Activated T-cell treated with anti-CD3 and anti-CD28 coated beads, Interleukin-2, amount 50 U/mL, for 72 hours (primary cell): ENCODE data around the gene HDAC5. TPM values are rescaled to one million over a fixed set of nuclear protein-coding genes. Genes with fewer than 3 reads are reported as not detected.
A peak's percentile ranks its signal among the peaks of the same experiment; 100 is the strongest.

Experiments
- ATAC-seq, 2 donors: fragments of 150-1000 bp; cut with Tn5 transposase; replicated peaks in 1 of 2; 2 replicates each; pipeline ENCODE4 v1.10.0; 2021; ENCODE audit warnings: moderate library complexity in 2 of 2, mild to moderate bottlenecking in 1 of 2
- DNase-seq, 2 donors: peaks; one replicate each; pipeline ENCODE4 v3.0.0; 2021 to 2022; ENCODE audit warnings: mixed read lengths in 1 of 2
- H3K27ac Mint-ChIP-seq: one replicate; pipeline ENCODE4 v1.8.0; 2022; ENCODE audit warnings: mild to moderate bottlenecking, moderate library complexity, mixed read lengths
- H3K27me3 Mint-ChIP-seq: one replicate; pipeline ENCODE4 v1.8.0; 2022; ENCODE audit warnings: low read depth, mixed read lengths
- H3K36me3 Mint-ChIP-seq, 2 donors: one replicate each; pipeline ENCODE4 v1.8.0; 2022; ENCODE audit warnings: mixed read lengths in 2 of 2, mild to moderate bottlenecking in 1 of 2; ENCODE audit not compliant: insufficient read depth in 2 of 2
- H3K4me1 Mint-ChIP-seq: one replicate; pipeline ENCODE4 v1.8.0; 2022; ENCODE audit warnings: low read depth, mixed read lengths
- H3K4me3 Mint-ChIP-seq, 2 donors: one replicate each; pipeline ENCODE4 v1.8.0; 2022; ENCODE audit warnings: mild to moderate bottlenecking in 2 of 2, mixed read lengths in 2 of 2, moderate library complexity in 2 of 2
- H3K9me3 Mint-ChIP-seq, 2 donors: one replicate each; pipeline ENCODE4 v1.8.0; 2022; ENCODE audit warnings: mixed read lengths in 2 of 2
- total RNA-seq, 2 donors: library from RNA; stranded (reverse); gene quantifications; one replicate each; pipeline ENCODE4 v1.2.3, GENCODE V29; 2022

HDAC5 gene
- total RNA-seq, 2 donors from 2014 or later: 34.7 to 37.8 TPM

- peaks cover 28% of the 10 kb centered on the region for H3K4me1 Mint-ChIP-seq
- H3K9me3 Mint-ChIP-seq: no peaks in the 10 kb centered on the region
- ATAC-seq: no peak
- H3K36me3 Mint-ChIP-seq: peaks cover 0 to 4% of the 10 kb centered on the region in 2 donors
- H3K27me3 Mint-ChIP-seq: no peaks in the 10 kb centered on the region
- H3K4me3 Mint-ChIP-seq: no peak overlapping the region
- no peak overlapping the region for H3K27ac Mint-ChIP-seq
- no peak for DNase-seq
Observed at GRCh38 chr17:44074231-44074910, 49.1 kb downstream of the HDAC5 start.

- Mint-ChIP-seq H3K4me3 (peak overlapping the region; percentile 87 to 92), H3K36me3 (peaks cover 0 to 2% of the 10 kb centered on the region in 2 donors), H3K4me1 (peaks cover 34% of the 10 kb centered on the region), H3K9me3 (no peaks in the 10 kb centered on the region), H3K27ac (peak overlapping the region; percentile 31), H3K27me3 (no peaks in the 10 kb centered on the region)
- ATAC-seq (no peak), DNase-seq (no peak)
Observed at GRCh38 chr17:44071772-44072171, 51.7 kb downstream of the HDAC5 start.

- DNase-seq: no peak
- Mint-ChIP-seq H3K27me3 (no peaks in the 10 kb centered on the region), H3K36me3 (no peaks in the 10 kb centered on the region), H3K27ac (peak overlapping the region; percentile 88), H3K4me3 (peak overlapping the region; percentile 87 to 92), H3K9me3 (no peaks in the 10 kb centered on the region), H3K4me1 (peaks cover 36% of the 10 kb centered on the region)
- ATAC-seq: peak in 1 of 2 donors; percentile 59
Observed at GRCh38 chr17:44071198-44071520, 52.3 kb downstream of the HDAC5 start.

- ATAC-seq (peak; percentile 80 to 85), DNase-seq (peak; percentile 89 to 91)
- peak within 1 kb of the TSS; percentile 87 to 92 for H3K4me3 Mint-ChIP-seq
- no peaks in the 10 kb centered on the region for H3K27me3 Mint-ChIP-seq
- H3K27ac Mint-ChIP-seq: peak within 1 kb of the TSS; percentile 88
- peaks cover 39% of the 10 kb centered on the region for H3K4me1 Mint-ChIP-seq
- peaks cover 0 to 3% of the 10 kb centered on the region in 2 donors for H3K36me3 Mint-ChIP-seq
- H3K9me3 Mint-ChIP-seq: no peaks in the 10 kb centered on the region
Observed at GRCh38 chr17:44070455-44071197, 52.8 kb downstream of the HDAC5 start, which contains the start of gene G6PC3. Gene G6PC3, plus strand, starts transcription at chr17:44070735. Its CDS starts 231 bp downstream, at chr17:44070966.

GRCh38 chr17:44069974-44070454, 53.4 kb downstream of the HDAC5 start:
- no peak for DNase-seq
- peak overlapping the region; percentile 88 for H3K27ac Mint-ChIP-seq
- H3K27me3 Mint-ChIP-seq: no peaks in the 10 kb centered on the region
- H3K9me3 Mint-ChIP-seq: no peaks in the 10 kb centered on the region
- no peak for ATAC-seq
- peak overlapping the region; percentile 87 to 92 for H3K4me3 Mint-ChIP-seq
- H3K36me3 Mint-ChIP-seq: peaks cover 0 to 4% of the 10 kb centered on the region in 2 donors
- peaks cover 44% of the 10 kb centered on the region for H3K4me1 Mint-ChIP-seq

- Mint-ChIP-seq H3K9me3 (no peaks in the 10 kb centered on the region), H3K4me3 (peak overlapping the region in 1 of 2 donors; percentile 90), H3K27me3 (no peaks in the 10 kb centered on the region), H3K4me1 (peaks cover 56% of the 10 kb centered on the region), H3K27ac (no peak overlapping the region), H3K36me3 (peaks cover 4 to 15% of the 10 kb centered on the region in 2 donors)
- DNase-seq (no peak), ATAC-seq (no peak)
Observed at GRCh38 chr17:44067545-44067940, 55.9 kb downstream of the HDAC5 start.

GRCh38 chr17:44066204-44066930, 57.1 kb downstream of the HDAC5 start, which contains the start of gene LSM12:
Gene LSM12, minus strand, starts transcription at chr17:44066671. Its CDS starts 84 bp downstream, at chr17:44066587.
- Mint-ChIP-seq H3K4me3 (peak within 1 kb of the TSS; percentile 90 to 99), H3K27ac (peak within 1 kb of the TSS; percentile 96), H3K36me3 (peaks cover 7 to 23% of the 10 kb centered on the region in 2 donors), H3K27me3 (no peaks in the 10 kb centered on the region), H3K9me3 (no peaks in the 10 kb centered on the region), H3K4me1 (peaks cover 55% of the 10 kb centered on the region)
- DNase-seq (peak; percentile 91 to 97), ATAC-seq (peak; percentile 77 to 78)

- DNase-seq (peak in 1 of 2 donors; percentile 19), ATAC-seq (no peak)
- H3K4me3 Mint-ChIP-seq: peak overlapping the region; percentile 90 to 99
- peak overlapping the region; percentile 96 for H3K27ac Mint-ChIP-seq
- H3K36me3 Mint-ChIP-seq: peaks cover 7 to 24% of the 10 kb centered on the region in 2 donors
- H3K9me3 Mint-ChIP-seq: no peaks in the 10 kb centered on the region
- H3K27me3 Mint-ChIP-seq: no peaks in the 10 kb centered on the region
- peaks cover 53% of the 10 kb centered on the region for H3K4me1 Mint-ChIP-seq
Observed at GRCh38 chr17:44065668-44066203, 57.7 kb downstream of the HDAC5 start.

GRCh38 chr17:44063704-44064639, 59.5 kb downstream of the HDAC5 start:
- Mint-ChIP-seq H3K4me1 (peaks cover 45% of the 10 kb centered on the region), H3K36me3 (peaks cover 9 to 29% of the 10 kb centered on the region in 2 donors), H3K4me3 (peak overlapping the region; percentile 68 to 99), H3K27ac (peak overlapping the region; percentile 81), H3K27me3 (no peaks in the 10 kb centered on the region), H3K9me3 (no peaks in the 10 kb centered on the region)
- ATAC-seq (no peak), DNase-seq (no peak)

GRCh38 chr17:44062871-44063270, 60.6 kb downstream of the HDAC5 start:
- Mint-ChIP-seq H3K27ac (no peak overlapping the region), H3K4me1 (peaks cover 45% of the 10 kb centered on the region), H3K36me3 (peaks cover 11 to 34% of the 10 kb centered on the region in 2 donors), H3K27me3 (no peaks in the 10 kb centered on the region), H3K9me3 (no peaks in the 10 kb centered on the region), H3K4me3 (peak overlapping the region in 1 of 2 donors; percentile 42)
- ATAC-seq (no peak), DNase-seq (no peak)

- H3K4me1 Mint-ChIP-seq: peaks cover 38% of the 10 kb centered on the region
- no peak overlapping the region for H3K4me3 Mint-ChIP-seq
- H3K36me3 Mint-ChIP-seq: peaks cover 11 to 35% of the 10 kb centered on the region in 2 donors
- no peaks in the 10 kb centered on the region for H3K9me3 Mint-ChIP-seq
- DNase-seq (no peak), ATAC-seq (no peak)
- no peaks in the 10 kb centered on the region for H3K27me3 Mint-ChIP-seq
- peak overlapping the region; percentile 51 for H3K27ac Mint-ChIP-seq
Observed at GRCh38 chr17:44061446-44061845, 62.0 kb downstream of the HDAC5 start.
